Measurements from ENCODE around the gene DHRS4L2.
"Not testable (repeated sequence)": the region's sequence is repeated elsewhere in the genome, so short reads cannot be mapped to it uniquely, and the experiment has no call there.

DNA sequence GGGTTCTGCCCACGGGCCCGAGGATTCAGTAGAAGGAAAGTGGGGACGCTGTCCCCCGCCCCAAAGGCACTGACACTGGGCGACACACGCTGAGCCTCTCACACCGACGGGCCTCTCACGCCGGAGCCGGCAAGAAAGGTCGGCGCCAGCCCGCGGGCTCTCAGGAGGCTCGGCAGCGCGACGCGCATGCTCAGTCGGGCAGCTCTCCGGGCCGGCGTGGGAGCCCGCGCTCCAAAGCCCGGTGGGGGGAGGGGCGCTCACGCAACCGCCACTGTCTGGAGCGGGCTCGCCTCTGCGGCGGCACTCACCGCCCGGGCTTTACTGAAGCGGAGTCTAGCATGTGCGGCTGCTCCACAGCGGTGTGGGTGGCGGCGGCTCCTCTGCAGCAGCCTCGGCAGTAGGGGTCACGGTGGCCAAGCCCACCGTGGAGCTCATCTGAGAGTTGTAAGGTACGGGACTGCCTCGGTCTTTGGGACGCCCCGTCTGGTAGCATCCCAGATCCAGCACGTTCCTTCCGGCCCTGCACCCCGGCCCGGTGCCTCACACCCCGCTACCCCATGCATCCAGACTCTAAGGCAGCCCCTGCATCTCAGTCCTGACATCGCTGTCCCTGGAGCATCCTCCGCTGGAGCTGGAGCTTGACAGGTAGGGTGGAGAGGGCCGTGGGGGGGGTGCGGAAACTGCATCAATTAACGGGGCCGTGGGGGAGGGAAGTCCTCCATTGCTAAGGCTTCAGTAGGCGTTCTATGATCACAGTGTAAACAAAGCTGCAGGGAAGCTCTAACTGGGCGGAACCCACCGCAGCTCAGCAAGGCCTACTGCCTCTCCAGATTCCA, 18.3 kb downstream of the DHRS4L2 start:
- TF ChIP-seq, protein P1, sequence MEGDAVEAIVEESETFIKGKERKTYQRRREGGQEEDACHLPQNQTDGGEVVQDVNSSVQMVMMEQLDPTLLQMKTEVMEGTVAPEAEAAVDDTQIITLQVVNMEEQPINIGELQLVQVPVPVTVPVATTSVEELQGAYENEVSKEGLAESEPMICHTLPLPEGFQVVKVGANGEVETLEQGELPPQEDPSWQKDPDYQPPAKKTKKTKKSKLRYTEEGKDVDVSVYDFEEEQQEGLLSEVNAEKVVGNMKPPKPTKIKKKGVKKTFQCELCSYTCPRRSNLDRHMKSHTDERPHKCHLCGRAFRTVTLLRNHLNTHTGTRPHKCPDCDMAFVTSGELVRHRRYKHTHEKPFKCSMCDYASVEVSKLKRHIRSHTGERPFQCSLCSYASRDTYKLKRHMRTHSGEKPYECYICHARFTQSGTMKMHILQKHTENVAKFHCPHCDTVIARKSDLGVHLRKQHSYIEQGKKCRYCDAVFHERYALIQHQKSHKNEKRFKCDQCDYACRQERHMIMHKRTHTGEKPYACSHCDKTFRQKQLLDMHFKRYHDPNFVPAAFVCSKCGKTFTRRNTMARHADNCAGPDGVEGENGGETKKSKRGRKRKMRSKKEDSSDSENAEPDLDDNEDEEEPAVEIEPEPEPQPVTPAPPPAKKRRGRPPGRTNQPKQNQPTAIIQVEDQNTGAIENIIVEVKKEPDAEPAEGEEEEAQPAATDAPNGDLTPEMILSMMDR (IDR thresholded peaks at IDR 0.05; ENCODE audit: low read depth, low read length, missing input control), result not testable (repeated sequence)
- TF ChIP-seq, protein P2, sequence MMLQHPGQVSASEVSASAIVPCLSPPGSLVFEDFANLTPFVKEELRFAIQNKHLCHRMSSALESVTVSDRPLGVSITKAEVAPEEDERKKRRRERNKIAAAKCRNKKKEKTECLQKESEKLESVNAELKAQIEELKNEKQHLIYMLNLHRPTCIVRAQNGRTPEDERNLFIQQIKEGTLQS (IDR thresholded peaks at IDR 0.05), result not testable (repeated sequence)
- TF ChIP-seq, protein P3, sequence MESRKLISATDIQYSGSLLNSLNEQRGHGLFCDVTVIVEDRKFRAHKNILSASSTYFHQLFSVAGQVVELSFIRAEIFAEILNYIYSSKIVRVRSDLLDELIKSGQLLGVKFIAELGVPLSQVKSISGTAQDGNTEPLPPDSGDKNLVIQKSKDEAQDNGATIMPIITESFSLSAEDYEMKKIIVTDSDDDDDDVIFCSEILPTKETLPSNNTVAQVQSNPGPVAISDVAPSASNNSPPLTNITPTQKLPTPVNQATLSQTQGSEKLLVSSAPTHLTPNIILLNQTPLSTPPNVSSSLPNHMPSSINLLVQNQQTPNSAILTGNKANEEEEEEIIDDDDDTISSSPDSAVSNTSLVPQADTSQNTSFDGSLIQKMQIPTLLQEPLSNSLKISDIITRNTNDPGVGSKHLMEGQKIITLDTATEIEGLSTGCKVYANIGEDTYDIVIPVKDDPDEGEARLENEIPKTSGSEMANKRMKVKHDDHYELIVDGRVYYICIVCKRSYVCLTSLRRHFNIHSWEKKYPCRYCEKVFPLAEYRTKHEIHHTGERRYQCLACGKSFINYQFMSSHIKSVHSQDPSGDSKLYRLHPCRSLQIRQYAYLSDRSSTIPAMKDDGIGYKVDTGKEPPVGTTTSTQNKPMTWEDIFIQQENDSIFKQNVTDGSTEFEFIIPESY (IDR thresholded peaks at IDR 0.05), result not testable (repeated sequence)
